ENCODE measurements around the gene KRTCAP2.
"Not testable (repeated sequence)": the region's sequence is repeated elsewhere in the genome, so short reads cannot be mapped to it uniquely, and the experiment has no call there.

The KRTCAP2 gene

GRCh38 chr1:155199792-155200191, 26.7 kb upstream of the KRTCAP2 start:
- DNase-seq (ENCODE audit: low read depth): no peak

- no peak for DNase-seq (ENCODE audit: low read depth)
Measured at GRCh38 chr1:155198547-155198906, 25.4 kb upstream of the KRTCAP2 start.

- no peak for DNase-seq (ENCODE audit: low read depth)
Measured at GRCh38 chr1:155197901-155198546, 24.9 kb upstream of the KRTCAP2 start.

- no peak for DNase-seq (ENCODE audit: low read depth)
Measured at GRCh38 chr1:155196893-155197638, 24.0 kb upstream of the KRTCAP2 start.

GRCh38 chr1:155196103-155196892, 23.2 kb upstream of the KRTCAP2 start:
- DNase-seq (ENCODE audit: low read depth): no peak

- no peak for DNase-seq (ENCODE audit: low read depth)
Measured at GRCh38 chr1:155195201-155196102, 22.3 kb upstream of the KRTCAP2 start.

GRCh38 chr1:155193991-155194240, 20.8 kb upstream of the KRTCAP2 start:
- not testable (repeated sequence) for DNase-seq (ENCODE audit: low read depth)

GRCh38 chr1:155193275-155193990, 20.3 kb upstream of the KRTCAP2 start:
- DNase-seq (ENCODE audit: low read depth): peak; percentile 87

GRCh38 chr1:155192346-155193274, 19.5 kb upstream of the KRTCAP2 start:
- no peak for DNase-seq (ENCODE audit: low read depth)

GRCh38 chr1:155191904-155192303, 18.8 kb upstream of the KRTCAP2 start:
- no peak for DNase-seq (ENCODE audit: low read depth)

- not testable (repeated sequence) for DNase-seq (ENCODE audit: low read depth)
Measured at GRCh38 chr1:155189926-155190325, 16.8 kb upstream of the KRTCAP2 start.

GRCh38 chr1:155188268-155188667, 15.2 kb upstream of the KRTCAP2 start:
- DNase-seq (ENCODE audit: low read depth): no peak

- no peak for DNase-seq (ENCODE audit: low read depth)
Measured at GRCh38 chr1:155187456-155187891, 14.4 kb upstream of the KRTCAP2 start.

- DNase-seq (ENCODE audit: low read depth): no peak
Measured at GRCh38 chr1:155186794-155187455, 13.8 kb upstream of the KRTCAP2 start.

GRCh38 chr1:155186067-155186793, 13.1 kb upstream of the KRTCAP2 start:
- DNase-seq (ENCODE audit: low read depth): no peak

- no peak for DNase-seq (ENCODE audit: low read depth)
Measured at GRCh38 chr1:155185783-155186066, 12.6 kb upstream of the KRTCAP2 start.

GRCh38 chr1:155184835-155185782, 12.0 kb upstream of the KRTCAP2 start:
- DNase-seq (ENCODE audit: low read depth): no peak

- DNase-seq (ENCODE audit: low read depth): no peak
Measured at GRCh38 chr1:155184351-155184811, 11.3 kb upstream of the KRTCAP2 start.
